KG1 (cell line): Measurements from ENCODE around the gene KIF5A.

Experiments
- DNase-seq: peaks from one replicate; lab custom pipeline; 2025; lab: John Stamatoyannopoulos, UW

The KIF5A gene

GRCh38 chr12:57520053-57520818, 29.6 kb upstream of the KIF5A start, which contains the start of gene DDIT3:
TSS of gene DDIT3 (minus strand) at chr12:57520514. CDS start at chr12:57517406, 3,108 bp downstream.
- peak; percentile 69 for DNase-seq

- no peak for DNase-seq
Measured at GRCh38 chr12:57521525-57522010, 28.3 kb upstream of the KIF5A start.

GRCh38 chr12:57522011-57522886, 27.6 kb upstream of the KIF5A start, which contains the start of gene MBD6:
TSS of gene MBD6 (plus strand) at chr12:57522824. CDS start at chr12:57524304, 1,480 bp downstream.
- peak; percentile 33 for DNase-seq

DNA sequence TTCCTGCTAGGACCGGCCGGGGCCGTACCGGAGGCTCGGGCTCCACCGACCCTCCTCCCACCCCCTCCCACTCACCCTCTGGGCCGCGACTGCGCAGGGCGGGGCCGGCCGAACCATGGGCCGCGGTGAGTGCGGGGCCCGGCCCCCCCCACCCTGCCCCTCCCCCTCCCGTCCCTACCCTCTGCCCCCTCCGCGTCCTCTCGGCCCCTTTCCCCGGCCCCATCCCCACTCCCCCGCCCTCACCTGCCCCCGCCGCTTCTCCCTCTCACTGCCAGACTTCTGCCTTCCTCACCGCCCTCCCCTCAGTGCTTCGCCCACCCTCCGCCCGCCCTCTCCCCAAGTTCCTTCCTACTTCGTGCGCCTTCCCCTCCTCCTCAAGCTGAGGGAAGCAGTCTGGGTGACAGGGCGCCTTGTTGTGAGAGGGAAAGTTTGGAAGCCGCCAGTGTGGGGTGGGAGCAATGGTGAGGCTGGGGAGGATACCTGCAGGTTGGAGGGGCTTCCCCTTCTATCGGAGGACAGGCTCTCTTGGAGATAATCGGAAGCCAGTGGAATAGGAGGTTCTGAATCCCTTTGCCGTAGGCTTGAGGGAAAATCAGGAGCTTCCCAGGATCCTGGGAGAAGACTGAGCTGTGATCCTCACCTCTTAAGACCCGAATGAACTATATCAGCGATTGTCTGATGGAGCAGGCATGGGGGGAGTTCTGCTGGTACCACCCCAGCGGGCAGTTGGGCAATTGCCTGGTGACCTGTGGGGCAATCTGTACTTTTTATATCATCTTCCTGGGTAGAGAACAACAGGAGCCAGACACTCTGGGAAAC, 26.7 kb upstream of the KIF5A start:
- DNase-seq = peak; percentile 23

GRCh38 chr12:57523706-57524614, 25.9 kb upstream of the KIF5A start:
- no peak for DNase-seq

- no peak for DNase-seq
Measured at GRCh38 chr12:57524814-57525614, 24.8 kb upstream of the KIF5A start.

- no peak for DNase-seq
Measured at GRCh38 chr12:57525615-57526383, 24.0 kb upstream of the KIF5A start.

- no peak for DNase-seq
Measured at GRCh38 chr12:57526477-57527126, 23.2 kb upstream of the KIF5A start.

- DNase-seq = no peak
Measured at GRCh38 chr12:57527184-57527583, 22.7 kb upstream of the KIF5A start.

GRCh38 chr12:57528176-57528575, 21.7 kb upstream of the KIF5A start:
- DNase-seq = no peak

- DNase-seq = no peak
Measured at GRCh38 chr12:57528831-57529555, 20.9 kb upstream of the KIF5A start.

- DNase-seq = no peak
Measured at GRCh38 chr12:57529831-57530230, 20.0 kb upstream of the KIF5A start.

DNA sequence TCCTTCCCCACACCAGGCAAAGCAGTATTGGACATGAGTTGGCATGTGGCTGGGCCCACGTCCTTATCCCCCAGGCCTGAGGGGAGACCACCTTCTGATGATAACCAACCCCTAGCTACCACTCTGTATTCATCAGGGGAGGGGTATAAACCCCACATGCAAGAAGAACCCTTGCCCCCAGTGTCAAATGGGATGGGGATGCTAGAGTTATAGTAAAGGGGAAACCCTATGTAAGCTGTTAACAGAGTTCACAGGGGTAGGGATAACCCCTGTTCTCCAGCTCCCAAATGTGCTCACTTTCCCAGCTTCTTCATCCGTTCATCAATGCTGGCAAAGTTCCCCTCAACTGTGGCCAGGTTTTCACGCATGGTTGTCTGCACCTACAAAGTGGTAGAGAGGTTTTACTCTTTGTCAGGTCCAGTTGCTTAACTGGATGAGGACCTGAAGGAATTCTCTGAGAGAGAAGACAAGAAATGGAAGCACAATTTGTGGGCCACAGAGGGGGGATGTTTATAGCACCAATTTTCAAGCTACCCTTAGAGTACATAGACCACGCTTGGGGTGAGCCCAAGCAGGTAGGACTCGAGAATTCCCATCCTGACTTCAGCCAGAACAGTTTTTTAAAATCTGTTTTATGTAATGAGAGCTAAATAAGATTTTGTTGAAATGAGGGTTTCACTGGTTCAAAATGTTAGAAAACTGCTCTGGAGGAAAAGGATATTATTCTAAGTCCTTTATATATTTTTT, 19.3 kb upstream of the KIF5A start:
- no peak for DNase-seq

- DNase-seq = no peak
Measured at GRCh38 chr12:57531836-57532235, 18.0 kb upstream of the KIF5A start.

- DNase-seq = no peak
Measured at GRCh38 chr12:57533108-57533507, 16.7 kb upstream of the KIF5A start.

DNA sequence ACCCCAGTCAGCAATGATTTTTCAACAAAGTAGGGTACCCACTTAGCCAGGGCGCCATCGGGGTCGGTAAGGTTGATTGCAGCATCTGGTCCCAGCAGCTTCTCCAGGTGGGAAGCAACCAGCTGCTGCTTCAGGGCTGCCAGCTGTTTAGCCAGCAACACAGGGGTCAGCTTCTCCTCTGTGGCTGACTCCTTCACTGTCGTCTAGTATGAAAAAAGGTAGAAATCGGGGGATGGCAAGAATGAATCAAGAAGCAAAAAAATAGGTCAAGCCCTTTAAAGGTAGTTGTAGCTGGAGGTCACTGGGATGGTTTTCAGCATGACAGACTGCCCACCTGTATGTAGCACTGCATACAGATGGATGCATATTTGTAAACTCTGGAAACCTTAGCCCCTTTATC, 15.6 kb upstream of the KIF5A start:
- no peak for DNase-seq

DNA sequence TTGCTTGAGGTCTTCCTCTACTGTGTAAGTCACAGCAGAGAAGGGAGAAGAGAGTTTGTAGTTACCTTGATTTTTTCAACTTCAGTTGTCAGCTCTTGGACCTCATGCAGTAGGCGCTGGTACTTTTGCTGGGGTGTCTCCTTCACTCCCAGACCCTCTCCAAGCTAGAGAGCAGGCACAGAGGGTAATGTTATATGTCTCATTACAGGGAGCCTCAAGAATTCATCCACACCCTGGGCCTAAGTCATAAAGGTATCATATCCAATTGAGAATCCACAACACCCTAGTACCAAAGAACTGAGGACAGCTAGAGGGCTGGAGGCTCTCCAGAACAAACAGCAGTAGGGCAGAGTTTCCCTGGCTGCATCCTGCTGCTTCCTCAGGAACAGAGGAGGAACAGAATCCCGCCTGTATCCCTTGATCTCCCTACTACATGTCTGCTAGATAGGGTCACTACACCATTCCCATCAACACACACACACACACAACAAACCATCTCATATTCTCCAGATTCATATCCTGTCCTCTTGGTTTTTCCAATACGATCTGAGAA, 14.8 kb upstream of the KIF5A start:
- no peak for DNase-seq
